K562 (cell line): ENCODE data around the gene FMC1. TPM values are rescaled to one million over a fixed set of nuclear protein-coding genes. Genes with fewer than 3 reads are reported as not detected.

Experiments used
- CHD2 ChIP-seq: IDR thresholded peaks from 2 replicates; pipeline ENCODE4 v1.6.1; 2011; ENCODE audit warnings: low read depth, low read length
- CREM ChIP-seq: IDR thresholded peaks from 2 replicates; pipeline ENCODE4 v1.6.1; 2014; ENCODE audit warnings: antibody characterized with exemption, low read depth
- KLF13 ChIP-seq: fragments of 450-650 bp; IDR thresholded peaks from 2 replicates; pipeline ENCODE4 v1.6.1; 2016; ENCODE audit warnings: missing genetic modification characterization, low read depth, mild to moderate bottlenecking, missing compliant biosample characterization, moderate library complexity, borderline replicate concordance
- MYBL2 ChIP-seq, 2 experiments: fragments of 450-650 bp in 1 of 2; sonication (generic) in 1 of 2; formaldehyde crosslinking in 1 of 2; IDR thresholded peaks; 2 replicates each; pipeline versions ENCODE4 v1.6.1 to v1.8.1; 2017 to 2022; ENCODE audit warnings: borderline replicate concordance in 1 of 2, inconsistent platforms in 1 of 2, low read depth in 1 of 2, mild to moderate bottlenecking in 1 of 2, missing genetic modification reagents in 1 of 2, moderate library complexity in 1 of 2
- NBN ChIP-seq: fragments of 450-650 bp; IDR thresholded peaks from 2 replicates; pipeline ENCODE4 v1.6.1; 2016; ENCODE audit warnings: low read depth, mild to moderate bottlenecking
- PTBP1 ChIP-seq: fragments of 200-400 bp; formaldehyde crosslinking; IDR thresholded peaks from 2 replicates; pipeline ENCODE4 v1.6.1; 2017; ENCODE audit warnings: low read depth, low read length
- RFX1 ChIP-seq: fragments of 450-650 bp; IDR thresholded peaks from 2 replicates; pipeline ENCODE4 v1.6.1; 2016; ENCODE audit warnings: mild to moderate bottlenecking, moderate library complexity
- TSC22D4 ChIP-seq: fragments of 450-650 bp; IDR thresholded peaks from 2 replicates; pipeline ENCODE4 v1.6.1; 2016; ENCODE audit warnings: missing genetic modification characterization, missing biosample characterization, control low read depth
- USF2 ChIP-seq: sonication (generic); formaldehyde crosslinking; IDR thresholded peaks from 2 replicates; pipeline ENCODE4 v1.5.0; 2020; ENCODE audit warnings: missing genetic modification reagents
- ZBTB12 ChIP-seq: fragments of 250-450 bp; sonication (Bioruptor Pico); IDR thresholded peaks from 2 replicates; pipeline ENCODE4 v1.4.0; 2020
- ZBTB2 ChIP-seq: fragments of 450-650 bp; IDR thresholded peaks from 2 replicates; pipeline ENCODE4 v1.6.1; 2016; ENCODE audit warnings: antibody characterized with exemption
- ZNF354B ChIP-seq: fragments of 250-450 bp; sonication (Bioruptor Pico); IDR thresholded peaks from 2 replicates; pipeline ENCODE4 v1.4.0; 2020
- polyA plus RNA-seq, 8 experiments: library from polyadenylated mRNA; depleted of rRNA in 4 of 8; stranded (reverse) in 5 of 8; unstranded in 3 of 8; fragments of >200 nt; fragmentation: Nextera tagmentation in 2 of 8; fragmentation: Illumina TruSeq in 1 of 8; extraction: Ambion mirVana in 2 of 8; extraction: Trizol in 1 of 8; gene quantifications; 2 replicates each; pipeline versions ENCODE4 v1.2.1 to v1.2.3, GENCODE V29; 2011 to 2014; ENCODE audit warnings: inconsistent platforms in 1 of 8, missing spikeins in 1 of 8
- total RNA-seq, 7 experiments: library from RNA; depleted of rRNA in 6 of 7; stranded (reverse); fragments of >200 nt in 6 of 7; fragmentation: Illumina TruSeq in 2 of 7; extraction: Trizol in 2 of 7; gene quantifications; 2 replicates each; pipeline versions ENCODE4 v1.2.1 to v1.2.3, GENCODE V29; 2011 to 2021; ENCODE audit warnings: low replicate concordance in 1 of 7
- TF ChIP-seq, protein P1 (sequence below): fragments of 450-650 bp; IDR thresholded peaks from 2 replicates; pipeline ENCODE4 v1.6.1; 2016; ENCODE audit warnings: mild to moderate bottlenecking, moderate library complexity

The FMC1 gene
- total and polyA plus RNA-seq, 9 of the 15 experiments (the other 6 are each of a cell fraction or from before 2014, with no cell fraction given), result 14.0 to 116 (median 29.0) TPM

DNA sequence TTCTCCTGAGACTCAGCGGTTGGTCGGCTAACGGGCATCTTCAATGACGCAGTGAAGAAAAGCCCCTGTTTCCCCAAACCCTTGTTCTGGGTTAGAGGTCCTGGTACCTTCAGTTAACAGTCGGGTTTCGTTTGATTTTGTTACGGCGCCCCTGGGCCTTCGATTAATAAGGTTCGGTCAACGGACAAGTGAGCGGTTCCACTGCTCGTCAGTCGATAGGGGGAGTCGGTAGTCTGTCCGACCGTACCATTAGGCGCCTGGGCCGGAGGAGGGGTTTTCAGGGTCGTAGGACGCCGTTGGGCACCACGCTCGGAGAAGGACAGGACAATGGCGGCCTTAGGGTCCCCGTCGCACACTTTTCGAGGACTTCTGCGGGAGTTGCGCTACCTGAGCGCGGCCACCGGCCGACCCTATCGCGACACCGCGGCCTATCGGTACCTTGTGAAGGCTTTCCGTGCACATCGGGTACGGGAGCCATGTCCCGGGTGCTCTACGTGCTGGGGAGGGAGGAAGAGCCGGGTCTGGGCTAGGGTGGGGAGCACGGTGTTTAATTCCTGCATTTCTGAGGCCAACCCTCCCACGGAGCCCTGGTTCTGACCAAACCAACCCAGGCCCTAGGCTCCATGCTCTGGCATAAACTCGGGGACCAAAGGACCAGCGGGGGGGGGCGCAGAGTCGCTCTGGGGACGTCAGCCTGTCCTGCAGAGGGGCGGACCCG lies at the start of gene FMC1 (continued):
- TF ChIP-seq, protein P1, sequence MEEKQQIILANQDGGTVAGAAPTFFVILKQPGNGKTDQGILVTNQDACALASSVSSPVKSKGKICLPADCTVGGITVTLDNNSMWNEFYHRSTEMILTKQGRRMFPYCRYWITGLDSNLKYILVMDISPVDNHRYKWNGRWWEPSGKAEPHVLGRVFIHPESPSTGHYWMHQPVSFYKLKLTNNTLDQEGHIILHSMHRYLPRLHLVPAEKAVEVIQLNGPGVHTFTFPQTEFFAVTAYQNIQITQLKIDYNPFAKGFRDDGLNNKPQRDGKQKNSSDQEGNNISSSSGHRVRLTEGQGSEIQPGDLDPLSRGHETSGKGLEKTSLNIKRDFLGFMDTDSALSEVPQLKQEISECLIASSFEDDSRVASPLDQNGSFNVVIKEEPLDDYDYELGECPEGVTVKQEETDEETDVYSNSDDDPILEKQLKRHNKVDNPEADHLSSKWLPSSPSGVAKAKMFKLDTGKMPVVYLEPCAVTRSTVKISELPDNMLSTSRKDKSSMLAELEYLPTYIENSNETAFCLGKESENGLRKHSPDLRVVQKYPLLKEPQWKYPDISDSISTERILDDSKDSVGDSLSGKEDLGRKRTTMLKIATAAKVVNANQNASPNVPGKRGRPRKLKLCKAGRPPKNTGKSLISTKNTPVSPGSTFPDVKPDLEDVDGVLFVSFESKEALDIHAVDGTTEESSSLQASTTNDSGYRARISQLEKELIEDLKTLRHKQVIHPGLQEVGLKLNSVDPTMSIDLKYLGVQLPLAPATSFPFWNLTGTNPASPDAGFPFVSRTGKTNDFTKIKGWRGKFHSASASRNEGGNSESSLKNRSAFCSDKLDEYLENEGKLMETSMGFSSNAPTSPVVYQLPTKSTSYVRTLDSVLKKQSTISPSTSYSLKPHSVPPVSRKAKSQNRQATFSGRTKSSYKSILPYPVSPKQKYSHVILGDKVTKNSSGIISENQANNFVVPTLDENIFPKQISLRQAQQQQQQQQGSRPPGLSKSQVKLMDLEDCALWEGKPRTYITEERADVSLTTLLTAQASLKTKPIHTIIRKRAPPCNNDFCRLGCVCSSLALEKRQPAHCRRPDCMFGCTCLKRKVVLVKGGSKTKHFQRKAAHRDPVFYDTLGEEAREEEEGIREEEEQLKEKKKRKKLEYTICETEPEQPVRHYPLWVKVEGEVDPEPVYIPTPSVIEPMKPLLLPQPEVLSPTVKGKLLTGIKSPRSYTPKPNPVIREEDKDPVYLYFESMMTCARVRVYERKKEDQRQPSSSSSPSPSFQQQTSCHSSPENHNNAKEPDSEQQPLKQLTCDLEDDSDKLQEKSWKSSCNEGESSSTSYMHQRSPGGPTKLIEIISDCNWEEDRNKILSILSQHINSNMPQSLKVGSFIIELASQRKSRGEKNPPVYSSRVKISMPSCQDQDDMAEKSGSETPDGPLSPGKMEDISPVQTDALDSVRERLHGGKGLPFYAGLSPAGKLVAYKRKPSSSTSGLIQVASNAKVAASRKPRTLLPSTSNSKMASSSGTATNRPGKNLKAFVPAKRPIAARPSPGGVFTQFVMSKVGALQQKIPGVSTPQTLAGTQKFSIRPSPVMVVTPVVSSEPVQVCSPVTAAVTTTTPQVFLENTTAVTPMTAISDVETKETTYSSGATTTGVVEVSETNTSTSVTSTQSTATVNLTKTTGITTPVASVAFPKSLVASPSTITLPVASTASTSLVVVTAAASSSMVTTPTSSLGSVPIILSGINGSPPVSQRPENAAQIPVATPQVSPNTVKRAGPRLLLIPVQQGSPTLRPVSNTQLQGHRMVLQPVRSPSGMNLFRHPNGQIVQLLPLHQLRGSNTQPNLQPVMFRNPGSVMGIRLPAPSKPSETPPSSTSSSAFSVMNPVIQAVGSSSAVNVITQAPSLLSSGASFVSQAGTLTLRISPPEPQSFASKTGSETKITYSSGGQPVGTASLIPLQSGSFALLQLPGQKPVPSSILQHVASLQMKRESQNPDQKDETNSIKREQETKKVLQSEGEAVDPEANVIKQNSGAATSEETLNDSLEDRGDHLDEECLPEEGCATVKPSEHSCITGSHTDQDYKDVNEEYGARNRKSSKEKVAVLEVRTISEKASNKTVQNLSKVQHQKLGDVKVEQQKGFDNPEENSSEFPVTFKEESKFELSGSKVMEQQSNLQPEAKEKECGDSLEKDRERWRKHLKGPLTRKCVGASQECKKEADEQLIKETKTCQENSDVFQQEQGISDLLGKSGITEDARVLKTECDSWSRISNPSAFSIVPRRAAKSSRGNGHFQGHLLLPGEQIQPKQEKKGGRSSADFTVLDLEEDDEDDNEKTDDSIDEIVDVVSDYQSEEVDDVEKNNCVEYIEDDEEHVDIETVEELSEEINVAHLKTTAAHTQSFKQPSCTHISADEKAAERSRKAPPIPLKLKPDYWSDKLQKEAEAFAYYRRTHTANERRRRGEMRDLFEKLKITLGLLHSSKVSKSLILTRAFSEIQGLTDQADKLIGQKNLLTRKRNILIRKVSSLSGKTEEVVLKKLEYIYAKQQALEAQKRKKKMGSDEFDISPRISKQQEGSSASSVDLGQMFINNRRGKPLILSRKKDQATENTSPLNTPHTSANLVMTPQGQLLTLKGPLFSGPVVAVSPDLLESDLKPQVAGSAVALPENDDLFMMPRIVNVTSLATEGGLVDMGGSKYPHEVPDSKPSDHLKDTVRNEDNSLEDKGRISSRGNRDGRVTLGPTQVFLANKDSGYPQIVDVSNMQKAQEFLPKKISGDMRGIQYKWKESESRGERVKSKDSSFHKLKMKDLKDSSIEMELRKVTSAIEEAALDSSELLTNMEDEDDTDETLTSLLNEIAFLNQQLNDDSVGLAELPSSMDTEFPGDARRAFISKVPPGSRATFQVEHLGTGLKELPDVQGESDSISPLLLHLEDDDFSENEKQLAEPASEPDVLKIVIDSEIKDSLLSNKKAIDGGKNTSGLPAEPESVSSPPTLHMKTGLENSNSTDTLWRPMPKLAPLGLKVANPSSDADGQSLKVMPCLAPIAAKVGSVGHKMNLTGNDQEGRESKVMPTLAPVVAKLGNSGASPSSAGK, result no peak
- TF ChIP-seq MYBL2 (IDR thresholded peaks at IDR 0.05; ENCODE audit: low read depth) (peak; percentile 79), MYBL2 (CRISPR knock-in tag; IDR thresholded peaks at IDR 0.05; ENCODE audit: borderline replicate concordance) (no peak), KLF13 (tag) (no peak), ZBTB2 (no peak), PTBP1 (no peak), TSC22D4 (no peak), ZBTB12 (CRISPR knock-in tag) (peak; percentile 88), CHD2 (peak; percentile 64), RFX1 (no peak; the same call in 1 of the 2 replicates), USF2 (CRISPR knock-in tag) (no peak), NBN (peak; percentile 52), CREM (peak; percentile 98), ZNF354B (no peak)
